ENCODE data around the gene TNK1. TPM values are rescaled to one million over a fixed set of nuclear protein-coding genes. Genes with fewer than 3 reads are reported as not detected.
A peak's percentile ranks its signal among the peaks of the same experiment; 100 is the strongest.
"Not testable (repeated sequence)": the region's sequence is repeated elsewhere in the genome, so short reads cannot be mapped to it uniquely, and the experiment has no call there.

TNK1 gene
- total RNA-seq, 4 donors from 2014 or later, result 0.95 to 13.5 (median 5.2) TPM

DNA sequence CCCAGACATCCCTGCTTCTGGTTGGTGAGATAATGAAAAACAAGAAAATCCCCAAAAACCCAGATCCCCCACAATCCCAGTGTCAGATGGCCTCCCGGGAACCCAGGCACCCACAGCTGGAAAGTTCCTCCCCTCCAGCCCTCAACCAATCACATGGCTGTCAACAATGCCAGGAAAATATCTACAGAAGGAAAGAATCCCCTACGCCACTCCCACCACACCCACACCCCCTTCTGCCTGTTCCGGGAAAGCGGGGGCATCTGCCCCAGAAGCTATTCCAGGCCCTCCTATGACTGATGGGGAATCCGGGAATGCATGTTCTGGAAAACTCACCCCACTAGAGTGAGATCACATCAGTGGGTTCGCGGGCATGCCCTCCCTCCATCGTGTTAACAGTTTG is 24.1 kb upstream of the TNK1 start:
- no peak for DNase-seq (ENCODE audit: low spot score)
- peak; percentile 55 for ATAC-seq (ENCODE audit: low FRiP score)
- TF ChIP-seq, protein P1, sequence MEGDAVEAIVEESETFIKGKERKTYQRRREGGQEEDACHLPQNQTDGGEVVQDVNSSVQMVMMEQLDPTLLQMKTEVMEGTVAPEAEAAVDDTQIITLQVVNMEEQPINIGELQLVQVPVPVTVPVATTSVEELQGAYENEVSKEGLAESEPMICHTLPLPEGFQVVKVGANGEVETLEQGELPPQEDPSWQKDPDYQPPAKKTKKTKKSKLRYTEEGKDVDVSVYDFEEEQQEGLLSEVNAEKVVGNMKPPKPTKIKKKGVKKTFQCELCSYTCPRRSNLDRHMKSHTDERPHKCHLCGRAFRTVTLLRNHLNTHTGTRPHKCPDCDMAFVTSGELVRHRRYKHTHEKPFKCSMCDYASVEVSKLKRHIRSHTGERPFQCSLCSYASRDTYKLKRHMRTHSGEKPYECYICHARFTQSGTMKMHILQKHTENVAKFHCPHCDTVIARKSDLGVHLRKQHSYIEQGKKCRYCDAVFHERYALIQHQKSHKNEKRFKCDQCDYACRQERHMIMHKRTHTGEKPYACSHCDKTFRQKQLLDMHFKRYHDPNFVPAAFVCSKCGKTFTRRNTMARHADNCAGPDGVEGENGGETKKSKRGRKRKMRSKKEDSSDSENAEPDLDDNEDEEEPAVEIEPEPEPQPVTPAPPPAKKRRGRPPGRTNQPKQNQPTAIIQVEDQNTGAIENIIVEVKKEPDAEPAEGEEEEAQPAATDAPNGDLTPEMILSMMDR (IDR thresholded peaks at IDR 0.05), result no peak

DNA sequence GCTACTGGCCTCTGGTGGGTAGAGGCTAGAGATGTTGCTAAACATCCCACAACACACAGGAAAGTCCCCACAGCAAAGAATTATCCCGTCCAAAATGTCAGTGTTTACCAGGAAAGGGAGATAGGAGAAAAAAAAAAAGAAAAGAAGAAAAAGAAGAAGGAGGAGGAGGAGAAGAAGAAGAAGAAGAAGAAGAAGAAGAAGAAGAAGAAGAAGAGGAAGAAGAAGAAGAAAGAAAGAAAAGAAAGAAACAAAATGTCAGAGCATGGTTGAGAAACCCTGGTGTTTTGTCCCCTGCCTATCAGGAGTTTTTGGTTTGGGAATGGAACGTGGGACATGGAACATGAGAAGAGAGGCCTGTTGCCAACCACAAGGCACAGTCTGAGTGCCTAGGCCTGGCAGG is 23.5 kb upstream of the TNK1 start:
- TF ChIP-seq, protein P1 (IDR thresholded peaks at IDR 0.05), result no peak
- no peak for DNase-seq (ENCODE audit: low spot score)
- no peak for ATAC-seq (ENCODE audit: low FRiP score)

DNA sequence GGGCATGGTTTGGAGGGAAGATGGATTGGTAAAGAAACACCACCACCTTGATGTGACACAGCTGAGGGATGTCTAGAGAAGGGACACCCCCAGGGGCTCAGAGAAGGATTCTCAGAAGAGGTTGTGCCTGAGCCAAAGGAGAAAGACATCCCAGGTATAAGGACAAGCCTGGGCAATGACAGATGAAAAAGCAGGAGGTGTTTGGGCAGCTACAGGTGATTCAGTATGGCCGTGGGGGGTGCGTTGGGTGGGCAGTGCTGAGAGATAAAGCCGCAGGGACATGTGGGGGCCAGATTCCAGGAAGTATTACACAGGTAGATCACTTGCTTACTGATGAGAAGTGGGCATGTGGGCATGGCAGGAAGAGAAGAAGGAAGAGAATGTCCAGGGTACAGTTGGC is 19.0 kb upstream of the TNK1 start:
- ATAC-seq (ENCODE audit: low FRiP score) (no peak), DNase-seq (ENCODE audit: low spot score) (no peak)
- TF ChIP-seq, protein P1 (IDR thresholded peaks at IDR 0.05), result no peak

DNA sequence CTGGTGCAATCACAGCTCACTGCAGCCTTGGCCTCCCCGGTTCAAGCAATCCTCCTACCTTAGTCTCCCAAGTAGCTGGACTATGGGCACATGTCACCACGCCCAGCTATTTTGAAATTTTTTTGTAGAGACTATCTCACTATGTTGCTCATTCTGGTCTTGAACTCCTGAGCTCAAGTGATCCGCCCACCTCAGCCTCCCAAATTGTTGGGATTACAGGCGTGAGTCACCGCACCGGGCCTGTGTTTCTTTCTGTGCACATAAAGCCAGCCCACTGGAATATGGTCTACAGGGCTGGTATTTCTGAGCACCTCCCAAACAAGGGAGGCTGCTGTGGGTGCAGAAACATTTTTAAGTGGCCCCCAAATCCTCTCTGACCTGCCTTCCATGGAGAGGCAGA is 17.6 kb upstream of the TNK1 start:
- no peak for DNase-seq (ENCODE audit: low spot score)
- TF ChIP-seq, protein P1 (IDR thresholded peaks at IDR 0.05), result no peak
- ATAC-seq (ENCODE audit: low FRiP score), result no peak

DNA sequence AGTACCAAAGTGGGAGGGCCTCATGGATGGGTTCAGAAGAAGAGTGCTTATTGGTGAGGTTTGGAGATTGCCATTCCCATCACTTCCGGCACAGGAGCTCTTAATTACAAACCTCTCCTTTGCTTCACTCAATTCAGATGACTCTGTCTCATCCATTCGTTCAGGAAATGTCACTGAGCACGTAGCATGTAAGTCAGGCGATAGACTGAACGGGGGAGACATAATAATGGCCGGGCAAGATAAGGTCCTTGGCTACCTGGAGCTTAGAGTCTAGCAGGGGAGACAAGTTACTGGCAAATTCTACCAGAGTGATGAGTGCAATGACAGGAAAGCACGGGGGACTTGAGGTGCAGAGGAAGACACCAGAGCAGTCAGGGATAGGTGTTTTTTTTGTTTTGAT is 14.9 kb upstream of the TNK1 start:
- not testable (repeated sequence) for ATAC-seq (ENCODE audit: low FRiP score); DNase-seq (ENCODE audit: low spot score)

DNA sequence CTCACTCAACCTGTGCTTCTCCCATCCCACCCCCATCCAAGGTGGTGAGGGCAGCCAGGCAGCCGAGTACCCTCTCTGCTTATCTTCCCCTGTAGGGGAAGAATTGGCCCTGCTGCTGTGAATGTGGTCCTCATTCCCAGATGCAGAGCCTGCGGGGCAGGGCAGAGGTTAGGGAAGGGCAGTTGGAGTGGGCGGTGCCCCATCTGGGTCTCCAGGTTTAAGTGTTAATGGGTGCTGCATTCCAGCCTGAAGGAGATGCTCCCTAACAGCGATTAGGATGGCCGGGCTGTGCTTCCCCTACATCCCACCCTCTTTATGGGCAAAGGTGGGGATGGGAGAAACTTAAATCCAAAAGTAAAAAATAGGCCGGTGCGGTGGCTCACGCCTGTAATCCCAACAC is 13.8 kb upstream of the TNK1 start:
- DNase-seq (ENCODE audit: low spot score), result no peak
- TF ChIP-seq, protein P1 (IDR thresholded peaks at IDR 0.05), result no peak
- ATAC-seq (ENCODE audit: low FRiP score), result no peak

DNA sequence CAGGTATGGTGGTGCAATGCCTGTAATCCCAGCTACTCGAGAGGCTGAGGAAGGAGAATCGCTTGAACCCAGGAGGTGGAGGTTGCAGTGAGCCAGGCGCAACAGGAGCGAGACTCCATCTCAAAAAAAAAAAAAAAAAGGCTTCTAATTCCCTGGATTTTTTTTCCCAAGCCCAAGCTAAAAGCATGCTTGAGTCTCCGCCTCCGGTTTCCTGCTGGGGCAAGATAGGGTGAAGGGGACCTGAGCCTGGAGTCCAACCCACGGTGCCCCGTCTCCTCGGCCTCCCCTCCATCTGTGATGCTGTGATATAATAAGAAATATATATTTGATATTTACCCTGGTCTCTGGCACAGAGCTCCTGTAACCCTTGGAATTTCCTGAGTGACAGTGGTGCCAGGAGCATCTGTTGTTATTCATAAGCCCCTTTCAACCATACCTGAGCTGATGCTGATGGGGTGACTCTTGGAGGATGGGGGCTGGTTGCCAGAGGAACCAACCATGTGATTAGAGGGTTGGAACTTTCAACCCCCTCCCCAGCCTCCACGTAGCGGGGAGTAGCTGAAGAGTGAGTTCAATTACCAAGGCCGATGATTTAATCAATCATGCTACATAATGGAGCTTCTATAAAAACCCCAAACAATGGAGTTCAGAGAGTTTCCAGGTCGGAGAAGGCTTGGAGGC is 12.8 kb upstream of the TNK1 start:
- ATAC-seq (ENCODE audit: low FRiP score), result no peak
- TF ChIP-seq, protein P1 (IDR thresholded peaks at IDR 0.05), result no peak
- DNase-seq (ENCODE audit: low spot score), result no peak

DNA sequence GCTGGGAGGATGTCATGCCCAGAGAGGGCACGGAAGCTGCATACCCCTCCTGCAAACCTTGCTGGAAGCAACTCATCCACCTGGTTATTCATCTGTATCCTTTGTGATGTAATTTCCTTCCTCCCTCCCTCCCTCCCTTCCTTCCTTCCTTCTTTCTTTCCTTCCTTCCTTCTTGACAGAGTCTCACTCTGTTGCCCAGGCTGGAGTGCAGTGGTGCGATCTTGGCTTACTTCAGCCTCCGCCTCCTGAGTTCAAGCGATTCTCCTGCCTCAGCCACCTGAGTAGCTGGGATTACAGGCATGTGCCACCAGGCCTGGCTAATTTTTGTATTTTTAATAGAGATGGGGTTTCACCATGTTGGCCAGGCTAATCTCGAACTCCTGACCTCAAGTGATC is 12.3 kb upstream of the TNK1 start:
- DNase-seq (ENCODE audit: low spot score); ATAC-seq (ENCODE audit: low FRiP score): not testable (repeated sequence)

Measured in omental fat pad (tissue), 4 donors.